ENCODE data around the gene C12orf43. TPM values are rescaled to one million over a fixed set of nuclear protein-coding genes. Genes with fewer than 3 reads are reported as not detected.

Gene C12orf43
- total and polyA plus RNA-seq, 2 of the 4 experiments (the other 2 are of a cell fraction): 12.5 to 13.5 TPM

DNA sequence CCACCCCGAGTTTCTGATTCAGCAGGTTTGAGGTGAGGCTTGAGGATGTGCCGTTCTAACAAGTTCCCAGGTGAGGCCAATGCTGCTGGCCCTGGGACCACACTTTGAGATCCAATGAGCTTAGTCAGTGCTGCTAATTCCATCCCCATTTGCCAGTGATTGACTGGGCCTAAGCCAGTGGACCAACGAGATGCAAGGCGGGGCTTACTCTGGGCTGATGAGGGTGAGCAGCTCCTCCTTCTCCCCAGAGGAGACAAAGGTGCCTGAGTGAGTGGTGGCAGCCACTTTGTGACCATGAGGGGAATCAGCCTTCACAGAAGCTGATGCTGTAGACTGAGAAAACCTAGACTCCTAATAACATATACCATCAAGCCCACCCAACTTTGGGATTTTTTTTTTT, 61.1 kb downstream of the C12orf43 start:
- H3K56ac ChIP-seq (ENCODE audit: extremely low read depth, insufficient read depth, low read length): no peak overlapping the region
- no peak overlapping the region for H4K91ac ChIP-seq (ENCODE audit: insufficient read depth, low read depth, low read length)
- no peaks in the 10 kb centered on the region for H3K36me3 ChIP-seq (ENCODE audit: control insufficient read depth, insufficient read depth, low read length)
- no peak overlapping the region for H2BK120ac ChIP-seq (ENCODE audit: low read depth, low read length)
- no peak overlapping the region for H3K4ac ChIP-seq (ENCODE audit: low read depth, low read length)
- no peak overlapping the region for H3K9ac ChIP-seq (ENCODE audit: low read depth, low read length)
- ATAC-seq (ENCODE audit: low read depth) (no peak), DNase-seq (no peak)
- POLR2A ChIA-PET (ENCODE audit: unreplicated experiment): no interaction called here
- TF ChIP-seq RAD21 (IDR thresholded peaks at IDR 0.05; ENCODE audit: low read length): no peak
- TF ChIP-seq CEBPB (IDR thresholded peaks at IDR 0.05; ENCODE audit: low read depth, low read length): no peak
- TF ChIP-seq, protein P1, sequence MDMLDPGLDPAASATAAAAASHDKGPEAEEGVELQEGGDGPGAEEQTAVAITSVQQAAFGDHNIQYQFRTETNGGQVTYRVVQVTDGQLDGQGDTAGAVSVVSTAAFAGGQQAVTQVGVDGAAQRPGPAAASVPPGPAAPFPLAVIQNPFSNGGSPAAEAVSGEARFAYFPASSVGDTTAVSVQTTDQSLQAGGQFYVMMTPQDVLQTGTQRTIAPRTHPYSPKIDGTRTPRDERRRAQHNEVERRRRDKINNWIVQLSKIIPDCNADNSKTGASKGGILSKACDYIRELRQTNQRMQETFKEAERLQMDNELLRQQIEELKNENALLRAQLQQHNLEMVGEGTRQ (IDR thresholded peaks at IDR 0.05; ENCODE audit: low read depth, low read length): no peak
- TF ChIP-seq MAFK (IDR thresholded peaks at IDR 0.05; ENCODE audit: low read depth, low read length): no peak
- no peak for TF ChIP-seq MAZ (IDR thresholded peaks at IDR 0.05; ENCODE audit: borderline replicate concordance, low read depth, low read length)
- TF ChIP-seq CHD1 (IDR thresholded peaks at IDR 0.05; ENCODE audit: low read depth, low read length): no peak
- TF ChIP-seq POLR2A (IDR thresholded peaks at IDR 0.05; ENCODE audit: low read depth, low read length): no peak
- TF ChIP-seq FOS (IDR thresholded peaks at IDR 0.05; ENCODE audit: low read depth, low read length): no peak
- TF ChIP-seq BHLHE40 (IDR thresholded peaks at IDR 0.05; ENCODE audit: low read depth, low read length): no peak
- TF ChIP-seq MXI1 (IDR thresholded peaks at IDR 0.05; ENCODE audit: borderline replicate concordance, low read depth, low read length): no peak
- no peak for TF ChIP-seq RCOR1 (IDR thresholded peaks at IDR 0.05; ENCODE audit: insufficient replicate concordance, low read length)
- TF ChIP-seq NFE2L2 (IDR thresholded peaks at IDR 0.05; ENCODE audit: low read depth, low read length): no peak
- no peak for TF ChIP-seq SMC3 (IDR thresholded peaks at IDR 0.05; ENCODE audit: low read depth, low read length)
- TF ChIP-seq, protein P2, sequence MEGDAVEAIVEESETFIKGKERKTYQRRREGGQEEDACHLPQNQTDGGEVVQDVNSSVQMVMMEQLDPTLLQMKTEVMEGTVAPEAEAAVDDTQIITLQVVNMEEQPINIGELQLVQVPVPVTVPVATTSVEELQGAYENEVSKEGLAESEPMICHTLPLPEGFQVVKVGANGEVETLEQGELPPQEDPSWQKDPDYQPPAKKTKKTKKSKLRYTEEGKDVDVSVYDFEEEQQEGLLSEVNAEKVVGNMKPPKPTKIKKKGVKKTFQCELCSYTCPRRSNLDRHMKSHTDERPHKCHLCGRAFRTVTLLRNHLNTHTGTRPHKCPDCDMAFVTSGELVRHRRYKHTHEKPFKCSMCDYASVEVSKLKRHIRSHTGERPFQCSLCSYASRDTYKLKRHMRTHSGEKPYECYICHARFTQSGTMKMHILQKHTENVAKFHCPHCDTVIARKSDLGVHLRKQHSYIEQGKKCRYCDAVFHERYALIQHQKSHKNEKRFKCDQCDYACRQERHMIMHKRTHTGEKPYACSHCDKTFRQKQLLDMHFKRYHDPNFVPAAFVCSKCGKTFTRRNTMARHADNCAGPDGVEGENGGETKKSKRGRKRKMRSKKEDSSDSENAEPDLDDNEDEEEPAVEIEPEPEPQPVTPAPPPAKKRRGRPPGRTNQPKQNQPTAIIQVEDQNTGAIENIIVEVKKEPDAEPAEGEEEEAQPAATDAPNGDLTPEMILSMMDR (conservative IDR thresholded peaks at IDR 0.05; ENCODE audit: low read depth, low read length): no peak
- TF ChIP-seq, protein P3, sequence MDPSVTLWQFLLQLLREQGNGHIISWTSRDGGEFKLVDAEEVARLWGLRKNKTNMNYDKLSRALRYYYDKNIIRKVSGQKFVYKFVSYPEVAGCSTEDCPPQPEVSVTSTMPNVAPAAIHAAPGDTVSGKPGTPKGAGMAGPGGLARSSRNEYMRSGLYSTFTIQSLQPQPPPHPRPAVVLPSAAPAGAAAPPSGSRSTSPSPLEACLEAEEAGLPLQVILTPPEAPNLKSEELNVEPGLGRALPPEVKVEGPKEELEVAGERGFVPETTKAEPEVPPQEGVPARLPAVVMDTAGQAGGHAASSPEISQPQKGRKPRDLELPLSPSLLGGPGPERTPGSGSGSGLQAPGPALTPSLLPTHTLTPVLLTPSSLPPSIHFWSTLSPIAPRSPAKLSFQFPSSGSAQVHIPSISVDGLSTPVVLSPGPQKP (IDR thresholded peaks at IDR 0.05; ENCODE audit: borderline replicate concordance, low read depth, low read length): no peak
- TF ChIP-seq RFX5 (IDR thresholded peaks at IDR 0.05; ENCODE audit: low read depth, low read length): no peak
- BruUV-seq (replicated peaks): no TSS peak
- H2AFZ ChIP-seq (replicated peaks; ENCODE audit: low read length, poor library complexity): no peak overlapping the region
- H3K23ac ChIP-seq (ENCODE audit: low read depth, low read length): no peak overlapping the region
- H3K18ac ChIP-seq (ENCODE audit: low read depth, low read length): no peak overlapping the region
- no peak overlapping the region for H3K27ac ChIP-seq (ENCODE audit: insufficient read depth, low read length)
- no peak overlapping the region for H2BK15ac ChIP-seq (ENCODE audit: low read depth, low read length)
- no CpG with 5 or more reads among the region's 4 CpGs for WGBS, 2 experiments (ENCODE audit: extremely low coverage in 2 of 2, insufficient read length in 1 of 2)
- H3K4me1 ChIP-seq (ENCODE audit: control insufficient read depth, insufficient read depth, low read length): no peaks in the 10 kb centered on the region
- H2AK9ac ChIP-seq (replicated peaks; ENCODE audit: low read depth, low read length, poor library complexity): no peak overlapping the region
- intact Hi-C loops (cut with micrococcal nuclease) (no loop called here), dilution Hi-C loops (cut with HindIII; ENCODE audit: low sequenced_read_pairs, unreplicated experiment) (no loop called here), in situ Hi-C loops (cut with MboI; ENCODE audit: low sequenced_read_pairs) (no loop called here)
- H2AK5ac ChIP-seq (ENCODE audit: low read depth, low read length): no peak overlapping the region
- H4K5ac ChIP-seq (ENCODE audit: low read depth, low read length): no peak overlapping the region
- peaks cover 2% of the 10 kb centered on the region; the same call in 1 of the 2 replicates for H3K9me3 ChIP-seq (ENCODE audit: control insufficient read depth, insufficient read depth, low read length)
- CTCF ChIA-PET: interaction anchor here (1.5 kb wide), 1 partner anchor 17 kb away, joined by 4 read pairs; no protein-coding TSS in a partner anchor
- H3K79me1 ChIP-seq (ENCODE audit: low read depth in 1 of 2, low read length in 2 of 2): no peaks in the 10 kb centered on the region
- no peak overlapping the region for H3K4me3 ChIP-seq (ENCODE audit: insufficient read depth, low read depth, low read length)
- H3K27me3 ChIP-seq (ENCODE audit: control insufficient read depth, insufficient read depth, low read length): peaks cover 9% of the 10 kb centered on the region
- no peaks in the 10 kb centered on the region for H4K20me1 ChIP-seq (ENCODE audit: insufficient read depth, low read length)
- no peak overlapping the region for H2BK5ac ChIP-seq (ENCODE audit: low read depth, low read length, poor library complexity, severe bottlenecking)
- no peak overlapping the region for H3K14ac ChIP-seq (replicated peaks; ENCODE audit: low read depth, low read length)
- H3K9me1 ChIP-seq (ENCODE audit: insufficient read depth, low read length): no peaks in the 10 kb centered on the region
- no peak overlapping the region for H3K4me2 ChIP-seq (ENCODE audit: low read depth, low read length)
- no peak overlapping the region for H4K8ac ChIP-seq (ENCODE audit: low read depth in 2 of 2, low read length in 2 of 2)
- H2BK20ac ChIP-seq (ENCODE audit: low read depth, low read length): no peak overlapping the region
